GM23338 (cell line): Measurements from ENCODE around the gene DNTTIP2.

Source experiments
- CREB1 ChIP-seq: fragments of 250-450 bp; sonication (Bioruptor Pico); IDR thresholded peaks from 2 replicates; pipeline ENCODE4 v1.5.0; 2020; ENCODE audit warnings: low read depth, mild to moderate bottlenecking, moderate library complexity
- EZH2 ChIP-seq: fragments of 200-600 bp; sonication (generic); IDR thresholded peaks from one replicate; pipeline ENCODE4 v1.8.0; 2017; ENCODE audit warnings: antibody characterized with exemption, mild to moderate bottlenecking, low read depth; ENCODE audit not compliant: unreplicated experiment
- EZH2phosphoT487 ChIP-seq: fragments of 200-600 bp; sonication (generic); IDR thresholded peaks from one replicate; pipeline ENCODE4 v1.8.1; 2018; ENCODE audit warnings: antibody characterized with exemption; ENCODE audit not compliant: unreplicated experiment
- JUNB ChIP-seq: IDR thresholded peaks from one replicate; pipeline ENCODE4 v1.6.1; 2016; ENCODE audit warnings: antibody characterized with exemption; ENCODE audit not compliant: unreplicated experiment
- NANOG ChIP-seq: IDR thresholded peaks from 2 replicates; pipeline ENCODE4 v1.6.1; 2016; ENCODE audit warnings: antibody characterized with exemption, borderline replicate concordance
- POLR2AphosphoS5 ChIP-seq: IDR thresholded peaks from 2 replicates; pipeline ENCODE4 v1.6.1; 2016; ENCODE audit warnings: antibody characterized with exemption, low read depth
- ZNF114 ChIP-seq: fragments of 250-450 bp; sonication (Bioruptor Pico); IDR thresholded peaks from 2 replicates; pipeline ENCODE4 v1.5.0; 2020; ENCODE audit warnings: mild to moderate bottlenecking, moderate library complexity
- TF ChIP-seq, protein P1 (sequence below), 2 experiments: fragments of 200-600 bp in 1 of 2; sonication (generic) in 1 of 2; conservative IDR thresholded peaks; 2 replicates each; pipeline versions ENCODE4 v1.5.1 to v1.6.1; 2016 to 2017; ENCODE audit warnings: antibody characterized with exemption in 2 of 2, low read depth in 2 of 2, mild to moderate bottlenecking in 2 of 2, moderate library complexity in 1 of 2
- TF ChIP-seq, protein P2 (sequence below): IDR thresholded peaks from one replicate; pipeline ENCODE4 v1.6.1; 2018; ENCODE audit warnings: antibody characterized with exemption; ENCODE audit not compliant: unreplicated experiment
- TF ChIP-seq, protein P3 (sequence below): fragments of 250-450 bp; sonication (Bioruptor Pico); IDR thresholded peaks from 2 replicates; pipeline ENCODE4 v1.5.0; 2020; ENCODE audit warnings: mild to moderate bottlenecking, moderate library complexity

DNA sequence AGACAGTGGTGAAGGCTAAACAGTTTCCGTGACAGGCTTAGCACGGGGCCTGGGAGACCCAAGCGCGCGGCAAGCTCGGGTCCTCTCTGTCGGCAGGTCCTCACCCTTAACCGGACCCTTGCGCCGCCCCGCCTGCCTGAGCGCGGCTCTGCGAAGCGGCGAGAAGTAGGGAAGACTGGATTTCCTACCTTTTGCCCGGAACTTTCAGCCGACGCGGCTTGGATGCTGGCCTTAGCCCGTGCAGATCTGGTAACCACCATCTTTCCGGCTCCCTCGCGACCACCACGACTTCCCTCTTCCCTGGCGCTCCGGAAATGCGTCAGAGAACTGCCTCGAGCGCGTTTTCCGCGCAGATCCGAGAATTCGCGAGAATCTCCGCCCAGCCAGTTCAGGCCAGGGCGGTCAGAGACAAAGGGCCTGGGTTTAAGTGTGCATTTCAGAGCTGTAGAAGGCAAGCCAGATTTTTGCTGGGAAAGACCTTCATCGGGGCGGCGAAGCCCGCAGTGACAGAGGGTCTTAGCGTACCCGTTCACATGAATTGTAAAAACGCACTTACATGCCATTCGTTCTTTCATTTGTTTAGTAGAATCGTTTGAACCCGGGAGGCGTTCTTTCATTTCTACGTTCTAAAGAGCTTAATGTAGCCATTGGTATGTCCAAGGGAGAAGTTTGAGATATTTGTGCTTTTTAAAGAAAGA is at the start of gene DNTTIP2:
- no peak for TF ChIP-seq EZH2
- TF ChIP-seq, protein P1, sequence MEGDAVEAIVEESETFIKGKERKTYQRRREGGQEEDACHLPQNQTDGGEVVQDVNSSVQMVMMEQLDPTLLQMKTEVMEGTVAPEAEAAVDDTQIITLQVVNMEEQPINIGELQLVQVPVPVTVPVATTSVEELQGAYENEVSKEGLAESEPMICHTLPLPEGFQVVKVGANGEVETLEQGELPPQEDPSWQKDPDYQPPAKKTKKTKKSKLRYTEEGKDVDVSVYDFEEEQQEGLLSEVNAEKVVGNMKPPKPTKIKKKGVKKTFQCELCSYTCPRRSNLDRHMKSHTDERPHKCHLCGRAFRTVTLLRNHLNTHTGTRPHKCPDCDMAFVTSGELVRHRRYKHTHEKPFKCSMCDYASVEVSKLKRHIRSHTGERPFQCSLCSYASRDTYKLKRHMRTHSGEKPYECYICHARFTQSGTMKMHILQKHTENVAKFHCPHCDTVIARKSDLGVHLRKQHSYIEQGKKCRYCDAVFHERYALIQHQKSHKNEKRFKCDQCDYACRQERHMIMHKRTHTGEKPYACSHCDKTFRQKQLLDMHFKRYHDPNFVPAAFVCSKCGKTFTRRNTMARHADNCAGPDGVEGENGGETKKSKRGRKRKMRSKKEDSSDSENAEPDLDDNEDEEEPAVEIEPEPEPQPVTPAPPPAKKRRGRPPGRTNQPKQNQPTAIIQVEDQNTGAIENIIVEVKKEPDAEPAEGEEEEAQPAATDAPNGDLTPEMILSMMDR (conservative IDR thresholded peaks at IDR 0.05; ENCODE audit: low read depth in 2 of 2) = no peak
- TF ChIP-seq EZH2phosphoT487 = no peak
- TF ChIP-seq, protein P2, sequence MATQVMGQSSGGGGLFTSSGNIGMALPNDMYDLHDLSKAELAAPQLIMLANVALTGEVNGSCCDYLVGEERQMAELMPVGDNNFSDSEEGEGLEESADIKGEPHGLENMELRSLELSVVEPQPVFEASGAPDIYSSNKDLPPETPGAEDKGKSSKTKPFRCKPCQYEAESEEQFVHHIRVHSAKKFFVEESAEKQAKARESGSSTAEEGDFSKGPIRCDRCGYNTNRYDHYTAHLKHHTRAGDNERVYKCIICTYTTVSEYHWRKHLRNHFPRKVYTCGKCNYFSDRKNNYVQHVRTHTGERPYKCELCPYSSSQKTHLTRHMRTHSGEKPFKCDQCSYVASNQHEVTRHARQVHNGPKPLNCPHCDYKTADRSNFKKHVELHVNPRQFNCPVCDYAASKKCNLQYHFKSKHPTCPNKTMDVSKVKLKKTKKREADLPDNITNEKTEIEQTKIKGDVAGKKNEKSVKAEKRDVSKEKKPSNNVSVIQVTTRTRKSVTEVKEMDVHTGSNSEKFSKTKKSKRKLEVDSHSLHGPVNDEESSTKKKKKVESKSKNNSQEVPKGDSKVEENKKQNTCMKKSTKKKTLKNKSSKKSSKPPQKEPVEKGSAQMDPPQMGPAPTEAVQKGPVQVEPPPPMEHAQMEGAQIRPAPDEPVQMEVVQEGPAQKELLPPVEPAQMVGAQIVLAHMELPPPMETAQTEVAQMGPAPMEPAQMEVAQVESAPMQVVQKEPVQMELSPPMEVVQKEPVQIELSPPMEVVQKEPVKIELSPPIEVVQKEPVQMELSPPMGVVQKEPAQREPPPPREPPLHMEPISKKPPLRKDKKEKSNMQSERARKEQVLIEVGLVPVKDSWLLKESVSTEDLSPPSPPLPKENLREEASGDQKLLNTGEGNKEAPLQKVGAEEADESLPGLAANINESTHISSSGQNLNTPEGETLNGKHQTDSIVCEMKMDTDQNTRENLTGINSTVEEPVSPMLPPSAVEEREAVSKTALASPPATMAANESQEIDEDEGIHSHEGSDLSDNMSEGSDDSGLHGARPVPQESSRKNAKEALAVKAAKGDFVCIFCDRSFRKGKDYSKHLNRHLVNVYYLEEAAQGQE = no peak
- no peak for TF ChIP-seq JUNB
- TF ChIP-seq CREB1 (CRISPR knock-in tag) = peak; percentile 96
- TF ChIP-seq, protein P3, sequence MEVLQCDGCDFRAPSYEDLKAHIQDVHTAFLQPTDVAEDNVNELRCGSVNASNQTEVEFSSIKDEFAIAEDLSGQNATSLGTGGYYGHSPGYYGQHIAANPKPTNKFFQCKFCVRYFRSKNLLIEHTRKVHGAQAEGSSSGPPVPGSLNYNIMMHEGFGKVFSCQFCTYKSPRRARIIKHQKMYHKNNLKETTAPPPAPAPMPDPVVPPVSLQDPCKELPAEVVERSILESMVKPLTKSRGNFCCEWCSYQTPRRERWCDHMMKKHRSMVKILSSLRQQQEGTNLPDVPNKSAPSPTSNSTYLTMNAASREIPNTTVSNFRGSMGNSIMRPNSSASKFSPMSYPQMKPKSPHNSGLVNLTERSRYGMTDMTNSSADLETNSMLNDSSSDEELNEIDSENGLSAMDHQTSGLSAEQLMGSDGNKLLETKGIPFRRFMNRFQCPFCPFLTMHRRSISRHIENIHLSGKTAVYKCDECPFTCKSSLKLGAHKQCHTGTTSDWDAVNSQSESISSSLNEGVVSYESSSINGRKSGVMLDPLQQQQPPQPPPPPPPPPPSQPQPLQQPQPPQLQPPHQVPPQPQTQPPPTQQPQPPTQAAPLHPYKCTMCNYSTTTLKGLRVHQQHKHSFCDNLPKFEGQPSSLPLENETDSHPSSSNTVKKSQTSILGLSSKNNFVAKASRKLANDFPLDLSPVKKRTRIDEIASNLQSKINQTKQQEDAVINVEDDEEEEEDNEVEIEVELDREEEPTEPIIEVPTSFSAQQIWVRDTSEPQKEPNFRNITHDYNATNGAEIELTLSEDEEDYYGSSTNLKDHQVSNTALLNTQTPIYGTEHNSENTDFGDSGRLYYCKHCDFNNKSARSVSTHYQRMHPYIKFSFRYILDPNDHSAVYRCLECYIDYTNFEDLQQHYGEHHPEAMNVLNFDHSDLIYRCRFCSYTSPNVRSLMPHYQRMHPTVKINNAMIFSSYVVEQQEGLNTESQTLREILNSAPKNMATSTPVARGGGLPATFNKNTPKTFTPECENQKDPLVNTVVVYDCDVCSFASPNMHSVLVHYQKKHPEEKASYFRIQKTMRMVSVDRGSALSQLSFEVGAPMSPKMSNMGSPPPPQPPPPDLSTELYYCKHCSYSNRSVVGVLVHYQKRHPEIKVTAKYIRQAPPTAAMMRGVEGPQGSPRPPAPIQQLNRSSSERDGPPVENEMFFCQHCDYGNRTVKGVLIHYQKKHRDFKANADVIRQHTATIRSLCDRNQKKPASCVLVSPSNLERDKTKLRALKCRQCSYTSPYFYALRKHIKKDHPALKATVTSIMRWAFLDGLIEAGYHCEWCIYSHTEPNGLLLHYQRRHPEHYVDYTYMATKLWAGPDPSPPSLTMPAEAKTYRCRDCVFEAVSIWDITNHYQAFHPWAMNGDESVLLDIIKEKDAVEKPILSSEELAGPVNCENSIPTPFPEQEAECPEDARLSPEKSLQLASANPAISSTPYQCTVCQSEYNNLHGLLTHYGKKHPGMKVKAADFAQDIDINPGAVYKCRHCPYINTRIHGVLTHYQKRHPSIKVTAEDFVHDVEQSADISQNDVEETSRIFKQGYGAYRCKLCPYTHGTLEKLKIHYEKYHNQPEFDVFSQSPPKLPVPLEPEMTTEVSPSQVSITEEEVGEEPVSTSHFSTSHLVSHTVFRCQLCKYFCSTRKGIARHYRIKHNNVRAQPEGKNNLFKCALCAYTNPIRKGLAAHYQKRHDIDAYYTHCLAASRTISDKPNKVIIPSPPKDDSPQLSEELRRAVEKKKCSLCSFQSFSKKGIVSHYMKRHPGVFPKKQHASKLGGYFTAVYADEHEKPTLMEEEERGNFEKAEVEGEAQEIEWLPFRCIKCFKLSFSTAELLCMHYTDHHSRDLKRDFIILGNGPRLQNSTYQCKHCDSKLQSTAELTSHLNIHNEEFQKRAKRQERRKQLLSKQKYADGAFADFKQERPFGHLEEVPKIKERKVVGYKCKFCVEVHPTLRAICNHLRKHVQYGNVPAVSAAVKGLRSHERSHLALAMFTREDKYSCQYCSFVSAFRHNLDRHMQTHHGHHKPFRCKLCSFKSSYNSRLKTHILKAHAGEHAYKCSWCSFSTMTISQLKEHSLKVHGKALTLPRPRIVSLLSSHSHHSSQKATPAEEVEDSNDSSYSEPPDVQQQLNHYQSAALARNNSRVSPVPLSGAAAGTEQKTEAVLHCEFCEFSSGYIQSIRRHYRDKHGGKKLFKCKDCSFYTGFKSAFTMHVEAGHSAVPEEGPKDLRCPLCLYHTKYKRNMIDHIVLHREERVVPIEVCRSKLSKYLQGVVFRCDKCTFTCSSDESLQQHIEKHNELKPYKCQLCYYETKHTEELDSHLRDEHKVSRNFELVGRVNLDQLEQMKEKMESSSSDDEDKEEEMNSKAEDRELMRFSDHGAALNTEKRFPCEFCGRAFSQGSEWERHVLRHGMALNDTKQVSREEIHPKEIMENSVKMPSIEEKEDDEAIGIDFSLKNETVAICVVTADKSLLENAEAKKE (CRISPR knock-in tag) = no peak
- peak; percentile 99 for TF ChIP-seq POLR2AphosphoS5
- TF ChIP-seq ZNF114 = no peak
- no peak for TF ChIP-seq NANOG
